Right lobe of liver (tissue), 6 donors: Measurements from ENCODE around the gene KCNK17. TPM values are rescaled to one million over a fixed set of nuclear protein-coding genes. Genes with fewer than 3 reads are reported as not detected.

Source experiments
- ATAC-seq, 4 donors: fragments of 200-7000 bp; cut with Tn5 transposase; one replicate each; pipeline ENCODE4 v1.9.1; 2020; ENCODE audit warnings: mild to moderate bottlenecking in 4 of 4, moderate library complexity in 4 of 4
- DNase-seq, 3 donors: peaks; one replicate each; pipeline ENCODE4 v3.0.0-alpha.2; 2020
- H3K27ac ChIP-seq, 3 donors: fragments of 200-600 bp; one replicate each; pipeline ENCODE4 v1.8.0; 2022
- H3K27me3 ChIP-seq, 2 donors: fragments of 200-600 bp; one replicate each; pipeline ENCODE4 v1.8.0; 2022
- H3K36me3 ChIP-seq, 4 donors: fragments of 200-600 bp; sonication (generic) in 1 of 4; one replicate each; pipeline versions ENCODE4 v1.5.1 to v1.8.0; 2017 to 2022; ENCODE audit warnings: control low read depth in 1 of 4
- H3K4me1 ChIP-seq, 4 donors: fragments of 200-600 bp; sonication (generic) in 1 of 4; one replicate each; pipeline versions ENCODE4 v1.5.1 to v1.8.0; 2017 to 2022; ENCODE audit warnings: control low read depth in 1 of 4
- H3K4me3 ChIP-seq, 3 donors: fragments of 200-600 bp; one replicate each; pipeline ENCODE4 v1.8.0; 2022
- H3K9me3 ChIP-seq, 4 donors: fragments of 200-600 bp; sonication (generic) in 1 of 4; one replicate each; pipeline versions ENCODE4 v1.5.1 to v1.8.0; 2017 to 2022; ENCODE audit warnings: control low read depth in 1 of 4
- POLR2A ChIP-seq: fragments of 450-650 bp; IDR thresholded peaks from one replicate; pipeline ENCODE4 v1.6.1; 2017; ENCODE audit warnings: antibody characterized with exemption, mild to moderate bottlenecking
- WGBS: methylation state at CpG from one replicate; pipeline ENCODE4 v1.1.6; 2018; ENCODE audit warnings: low coverage, low lambda C conversion rate; ENCODE audit not compliant: insufficient coverage; ENCODE audit errors: missing lambda C conversion rate; 5-methylcytosine and 5-hydroxymethylcytosine counted together
- intact Hi-C, 2 donors: fragments of 100-400 bp; cut with DNase I; formaldehyde crosslinking; loops; one replicate each; pipeline versions ENCODE4 v1.11.2 to v1.14.1; 2022
- total RNA-seq, 6 experiments: library from RNA; depleted of rRNA in 2 of 6; stranded (reverse); fragments of >200 nt in 2 of 6; fragmentation: NEBNext Ultra II Directional in 3 of 6; extraction: Animal tissue kit (Norgen Biotek cat#: 25700) in 3 of 6; gene quantifications; one replicate each; pipeline versions ENCODE4 v1.1.0 to v1.2.4, GENCODE V29; 2016 to 2023
- TF ChIP-seq, protein P1 (sequence below), 4 donors: fragments of 200-600 bp in 3 of 4; fragments of 450-650 bp in 1 of 4; IDR thresholded peaks; one replicate each; pipeline versions ENCODE4 v1.5.1 to v1.8.0; 2016 to 2022; ENCODE audit warnings: antibody characterized with exemption in 4 of 4, mild to moderate bottlenecking in 2 of 4
- donor health status: DM: no; HTN: yes; CAD: no.
- donor health status: DM: no; HTN: no; CAD: no.
- donor health status: DM: no; HTN: no; CAD: no.
- donor health status: DM: no; HTN: yes; CAD: no.
- donor health status: DM: no; HTN: yes; CAD: no.

KCNK17 gene
- total RNA-seq, 6 experiments from 2014 or later: 0.31 to 0.77 (median 0.39) TPM; not detected in 1

GRCh38 chr6:39343396-39343870 lies 29.2 kb upstream of the KCNK17 start:
- intact Hi-C loops: no loop called here
- Histone ChIP-seq H3K4me1 (no peaks in the 10 kb centered on the region), H3K4me3 (no peak overlapping the region), H3K36me3 (no peaks in the 10 kb centered on the region), H3K27ac (no peak overlapping the region), H3K27me3 (no peaks in the 10 kb centered on the region), H3K9me3 (no peaks in the 10 kb centered on the region)
- TF ChIP-seq, protein P1, sequence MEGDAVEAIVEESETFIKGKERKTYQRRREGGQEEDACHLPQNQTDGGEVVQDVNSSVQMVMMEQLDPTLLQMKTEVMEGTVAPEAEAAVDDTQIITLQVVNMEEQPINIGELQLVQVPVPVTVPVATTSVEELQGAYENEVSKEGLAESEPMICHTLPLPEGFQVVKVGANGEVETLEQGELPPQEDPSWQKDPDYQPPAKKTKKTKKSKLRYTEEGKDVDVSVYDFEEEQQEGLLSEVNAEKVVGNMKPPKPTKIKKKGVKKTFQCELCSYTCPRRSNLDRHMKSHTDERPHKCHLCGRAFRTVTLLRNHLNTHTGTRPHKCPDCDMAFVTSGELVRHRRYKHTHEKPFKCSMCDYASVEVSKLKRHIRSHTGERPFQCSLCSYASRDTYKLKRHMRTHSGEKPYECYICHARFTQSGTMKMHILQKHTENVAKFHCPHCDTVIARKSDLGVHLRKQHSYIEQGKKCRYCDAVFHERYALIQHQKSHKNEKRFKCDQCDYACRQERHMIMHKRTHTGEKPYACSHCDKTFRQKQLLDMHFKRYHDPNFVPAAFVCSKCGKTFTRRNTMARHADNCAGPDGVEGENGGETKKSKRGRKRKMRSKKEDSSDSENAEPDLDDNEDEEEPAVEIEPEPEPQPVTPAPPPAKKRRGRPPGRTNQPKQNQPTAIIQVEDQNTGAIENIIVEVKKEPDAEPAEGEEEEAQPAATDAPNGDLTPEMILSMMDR (IDR thresholded peaks at IDR 0.05): no peak
- TF ChIP-seq POLR2A: no peak
- ATAC-seq (no peak), DNase-seq (no peak)
- WGBS: 66% methylated on average over 9 of the region's 9 CpGs

- intact Hi-C loops: no loop called here
- Histone ChIP-seq H3K36me3 (no peaks in the 10 kb centered on the region), H3K9me3 (no peaks in the 10 kb centered on the region), H3K4me3 (no peak overlapping the region), H3K4me1 (no peaks in the 10 kb centered on the region), H3K27me3 (no peaks in the 10 kb centered on the region), H3K27ac (no peak overlapping the region)
- no peak for TF ChIP-seq POLR2A
- peak in 3 of 4 donors; percentile 12 to 36 (median 27) for ATAC-seq
- DNase-seq: no peak
- WGBS: 51% methylated on average over 14 of the region's 14 CpGs
These were observed 28.6 kb upstream of the KCNK17 start for GRCh38 chr6:39342692-39343395.

GRCh38 chr6:39341937-39342336 lies 27.7 kb upstream of the KCNK17 start:
- H3K4me3 ChIP-seq: no peak overlapping the region
- H3K9me3 ChIP-seq: no peaks in the 10 kb centered on the region
- H3K27me3 ChIP-seq: no peaks in the 10 kb centered on the region
- no peaks in the 10 kb centered on the region for H3K36me3 ChIP-seq
- no peak overlapping the region for H3K27ac ChIP-seq
- 85% methylated on average over 5 of the region's 5 CpGs for WGBS
- H3K4me1 ChIP-seq: no peaks in the 10 kb centered on the region
- DNase-seq (no peak), ATAC-seq (peak in 1 of 4 donors; percentile 27)
- TF ChIP-seq, protein P1 (IDR thresholded peaks at IDR 0.05): no peak
- TF ChIP-seq POLR2A: no peak
- intact Hi-C loops: no loop called here

DNA sequence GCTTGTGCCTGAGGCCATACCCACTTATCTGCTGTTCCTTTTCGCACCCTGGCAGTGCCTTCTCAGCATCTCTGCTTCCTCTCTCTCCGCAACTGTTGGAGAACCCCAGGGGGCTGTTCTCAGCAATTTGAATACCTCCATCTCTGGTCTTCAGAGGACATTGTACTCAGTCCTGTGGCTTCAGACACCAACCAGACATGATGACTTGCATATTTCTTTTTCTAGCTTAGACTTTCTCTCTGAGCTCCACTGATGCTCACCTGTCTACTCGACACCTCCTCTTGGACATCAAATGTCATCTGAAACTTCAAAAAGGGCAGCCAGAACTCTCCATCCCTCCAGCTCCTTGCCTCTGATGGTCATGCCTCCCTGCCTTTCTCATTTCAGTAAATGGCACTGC lies 27.1 kb upstream of the KCNK17 start:
- no peak overlapping the region for H3K27ac ChIP-seq
- no peak for DNase-seq
- H3K9me3 ChIP-seq: no peaks in the 10 kb centered on the region
- TF ChIP-seq, protein P1 (IDR thresholded peaks at IDR 0.05): no peak
- no peak for TF ChIP-seq POLR2A
- no peak for ATAC-seq
- intact Hi-C loops: no loop called here
- H3K4me1 ChIP-seq: no peaks in the 10 kb centered on the region
- H3K27me3 ChIP-seq: no peaks in the 10 kb centered on the region
- 61% methylated on average over 3 of the region's 3 CpGs for WGBS
- H3K36me3 ChIP-seq: no peaks in the 10 kb centered on the region
- H3K4me3 ChIP-seq: no peak overlapping the region

DNA sequence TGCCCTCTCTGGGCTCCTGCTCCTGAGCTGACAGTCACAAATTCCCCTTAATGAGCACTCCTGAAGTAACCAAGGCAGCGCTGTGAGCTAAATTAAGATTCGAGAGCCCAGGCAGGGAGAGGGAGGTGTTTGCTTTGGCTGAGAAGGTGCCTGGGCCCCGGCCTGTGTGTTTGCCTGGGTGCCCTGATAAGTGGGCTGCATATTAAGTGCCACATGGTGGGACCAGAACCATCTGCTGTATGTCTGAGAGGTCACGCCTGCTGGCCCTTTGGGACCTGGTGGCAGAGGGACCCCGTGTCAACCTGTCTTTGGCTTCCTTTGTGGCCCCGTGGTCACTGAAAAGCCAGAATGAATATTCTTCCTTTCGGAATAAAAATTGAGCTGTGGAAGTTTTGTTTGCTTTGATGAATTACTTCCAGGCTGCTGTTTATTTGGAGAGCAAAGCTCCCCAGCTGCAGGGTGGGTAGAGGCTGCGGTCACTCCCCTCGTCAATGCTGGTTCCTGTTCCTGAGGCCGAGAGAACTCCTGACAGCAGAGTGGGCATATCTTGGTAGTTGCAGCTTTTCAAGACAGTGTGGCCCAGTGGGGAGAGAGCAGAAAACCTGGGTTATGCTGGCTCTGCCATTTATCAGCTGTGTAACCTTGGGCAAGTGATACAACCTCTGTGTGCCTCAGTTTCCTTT lies 25.8 kb upstream of the KCNK17 start:
- WGBS: 6% methylated on average over 4 of the region's 10 CpGs
- no peaks in the 10 kb centered on the region for H3K27me3 ChIP-seq
- no peak overlapping the region for H3K4me3 ChIP-seq
- no peaks in the 10 kb centered on the region for H3K36me3 ChIP-seq
- intact Hi-C loops: no loop called here
- no peak for TF ChIP-seq POLR2A
- TF ChIP-seq, protein P1 (IDR thresholded peaks at IDR 0.05): no peak
- H3K9me3 ChIP-seq: no peaks in the 10 kb centered on the region
- H3K4me1 ChIP-seq: no peaks in the 10 kb centered on the region
- ATAC-seq (no peak), DNase-seq (no peak)
- H3K27ac ChIP-seq: no peak overlapping the region
